Eye (tissue), 1 donor: ENCODE measurements around the gene SNRNP25.

Experiments
- DNase-seq: peaks from one replicate; pipeline ENCODE4 v3.0.0-alpha.2; 2015

The SNRNP25 gene

GRCh38 chr16:104928-105327 is 51.3 kb downstream of the SNRNP25 start:
- DNase-seq, result no peak

- DNase-seq, result no peak
Observed at GRCh38 chr16:105521-105920, 51.9 kb downstream of the SNRNP25 start.

- DNase-seq, result peak; percentile 91
Observed at GRCh38 chr16:106623-107324, 53.1 kb downstream of the SNRNP25 start.
